ENCODE measurements around the gene FRA10AC1.

Gene FRA10AC1

DNA sequence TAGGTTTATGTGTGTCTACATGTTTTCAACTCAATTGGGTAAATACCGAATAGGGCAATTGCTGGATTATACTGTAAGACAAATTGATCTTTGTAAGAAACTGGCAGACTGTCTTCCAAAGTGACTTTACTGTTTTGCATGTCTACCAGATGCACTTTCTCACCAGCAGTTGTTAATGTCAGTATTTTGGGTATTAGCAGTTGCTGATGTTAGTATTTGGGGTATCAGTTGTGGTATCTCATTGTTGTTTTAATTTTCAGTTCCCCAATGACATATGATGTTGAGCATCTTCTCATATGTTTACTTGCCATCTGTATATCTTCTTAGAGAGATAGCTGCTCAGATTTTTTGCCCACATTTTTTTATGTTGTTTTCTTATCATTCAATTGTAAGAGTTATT lies 79.5 kb downstream of the FRA10AC1 start:
- DNase-seq = no peak

DNA sequence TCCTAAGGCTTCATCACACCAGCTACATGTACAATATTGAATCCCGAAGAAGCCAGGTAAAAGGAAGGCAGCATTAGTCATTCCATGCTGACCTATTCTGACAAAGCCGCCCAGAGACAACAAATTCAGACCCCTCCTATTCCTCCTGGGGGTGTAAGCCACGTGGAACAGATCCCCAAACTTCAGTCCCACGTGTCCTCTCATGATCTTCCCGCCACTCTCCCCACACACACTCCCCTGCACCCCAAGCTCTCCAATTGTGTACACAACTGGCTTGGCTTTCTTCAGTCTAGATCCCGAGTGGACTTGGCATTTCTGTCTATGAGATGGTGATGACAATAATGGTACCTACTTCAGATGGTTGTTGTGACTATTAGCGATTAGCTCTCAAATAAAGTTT lies 81.5 kb downstream of the FRA10AC1 start:
- no peak for DNase-seq
